Activated CD8-positive, alpha-beta memory T cell treated with anti-CD3 and anti-CD28 coated beads, Interleukin-2, amount 50 U/mL, for 24 hours (primary cell): ENCODE data around the gene CCDC88B.
A peak's percentile ranks its signal among the peaks of the same experiment; 100 is the strongest.

ENCODE experiments used
- DNase-seq: peaks from one replicate; pipeline ENCODE4 v3.0.0-alpha.2; 2020; ENCODE audit errors: extremely low read depth

Gene CCDC88B, protein sequence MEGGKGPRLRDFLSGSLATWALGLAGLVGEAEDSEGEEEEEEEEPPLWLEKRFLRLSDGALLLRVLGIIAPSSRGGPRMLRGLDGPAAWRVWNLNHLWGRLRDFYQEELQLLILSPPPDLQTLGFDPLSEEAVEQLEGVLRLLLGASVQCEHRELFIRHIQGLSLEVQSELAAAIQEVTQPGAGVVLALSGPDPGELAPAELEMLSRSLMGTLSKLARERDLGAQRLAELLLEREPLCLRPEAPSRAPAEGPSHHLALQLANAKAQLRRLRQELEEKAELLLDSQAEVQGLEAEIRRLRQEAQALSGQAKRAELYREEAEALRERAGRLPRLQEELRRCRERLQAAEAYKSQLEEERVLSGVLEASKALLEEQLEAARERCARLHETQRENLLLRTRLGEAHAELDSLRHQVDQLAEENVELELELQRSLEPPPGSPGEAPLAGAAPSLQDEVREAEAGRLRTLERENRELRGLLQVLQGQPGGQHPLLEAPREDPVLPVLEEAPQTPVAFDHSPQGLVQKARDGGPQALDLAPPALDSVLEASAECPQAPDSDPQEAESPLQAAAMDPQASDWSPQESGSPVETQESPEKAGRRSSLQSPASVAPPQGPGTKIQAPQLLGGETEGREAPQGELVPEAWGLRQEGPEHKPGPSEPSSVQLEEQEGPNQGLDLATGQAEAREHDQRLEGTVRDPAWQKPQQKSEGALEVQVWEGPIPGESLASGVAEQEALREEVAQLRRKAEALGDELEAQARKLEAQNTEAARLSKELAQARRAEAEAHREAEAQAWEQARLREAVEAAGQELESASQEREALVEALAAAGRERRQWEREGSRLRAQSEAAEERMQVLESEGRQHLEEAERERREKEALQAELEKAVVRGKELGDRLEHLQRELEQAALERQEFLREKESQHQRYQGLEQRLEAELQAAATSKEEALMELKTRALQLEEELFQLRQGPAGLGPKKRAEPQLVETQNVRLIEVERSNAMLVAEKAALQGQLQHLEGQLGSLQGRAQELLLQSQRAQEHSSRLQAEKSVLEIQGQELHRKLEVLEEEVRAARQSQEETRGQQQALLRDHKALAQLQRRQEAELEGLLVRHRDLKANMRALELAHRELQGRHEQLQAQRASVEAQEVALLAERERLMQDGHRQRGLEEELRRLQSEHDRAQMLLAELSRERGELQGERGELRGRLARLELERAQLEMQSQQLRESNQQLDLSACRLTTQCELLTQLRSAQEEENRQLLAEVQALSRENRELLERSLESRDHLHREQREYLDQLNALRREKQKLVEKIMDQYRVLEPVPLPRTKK (N-terminal part only)

DNA sequence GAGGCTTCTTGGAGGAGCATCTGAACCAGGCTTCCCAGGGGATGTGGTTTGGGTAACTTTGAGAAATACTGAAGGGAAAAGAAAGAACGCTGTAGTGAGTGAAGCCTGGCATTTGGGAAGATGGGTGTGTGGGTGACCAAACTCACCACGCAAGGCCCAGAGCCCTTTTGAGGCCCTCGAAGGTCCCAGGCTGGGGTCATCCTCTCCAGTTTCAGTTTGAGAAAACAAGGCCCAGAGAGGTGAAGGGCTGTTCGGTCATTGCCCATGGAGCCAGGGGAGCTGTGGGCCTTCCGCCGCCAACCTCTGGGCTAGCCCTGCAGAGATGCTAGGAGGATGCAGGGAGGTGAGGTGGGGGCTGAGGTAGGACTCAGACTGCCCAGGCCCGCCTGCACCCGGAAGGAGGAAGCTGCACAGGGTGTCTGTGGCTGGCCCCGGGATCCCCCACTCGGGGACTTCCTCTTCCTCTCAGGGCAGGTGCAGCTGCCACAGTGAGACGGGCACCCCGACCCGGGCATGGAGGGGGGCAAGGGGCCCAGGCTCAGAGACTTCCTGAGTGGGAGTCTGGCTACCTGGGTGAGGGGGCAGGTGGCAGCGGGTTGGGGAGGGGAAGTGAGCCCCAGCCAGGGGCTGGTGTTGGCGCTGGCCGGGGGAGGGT is at the start of gene CCDC88B:
CCDC88B (plus strand) TSS at position 451 of the 655 bp plus-strand sequence; CDS start at position 514, 63 bp downstream.
- DNase-seq, result peak; percentile 60

DNA sequence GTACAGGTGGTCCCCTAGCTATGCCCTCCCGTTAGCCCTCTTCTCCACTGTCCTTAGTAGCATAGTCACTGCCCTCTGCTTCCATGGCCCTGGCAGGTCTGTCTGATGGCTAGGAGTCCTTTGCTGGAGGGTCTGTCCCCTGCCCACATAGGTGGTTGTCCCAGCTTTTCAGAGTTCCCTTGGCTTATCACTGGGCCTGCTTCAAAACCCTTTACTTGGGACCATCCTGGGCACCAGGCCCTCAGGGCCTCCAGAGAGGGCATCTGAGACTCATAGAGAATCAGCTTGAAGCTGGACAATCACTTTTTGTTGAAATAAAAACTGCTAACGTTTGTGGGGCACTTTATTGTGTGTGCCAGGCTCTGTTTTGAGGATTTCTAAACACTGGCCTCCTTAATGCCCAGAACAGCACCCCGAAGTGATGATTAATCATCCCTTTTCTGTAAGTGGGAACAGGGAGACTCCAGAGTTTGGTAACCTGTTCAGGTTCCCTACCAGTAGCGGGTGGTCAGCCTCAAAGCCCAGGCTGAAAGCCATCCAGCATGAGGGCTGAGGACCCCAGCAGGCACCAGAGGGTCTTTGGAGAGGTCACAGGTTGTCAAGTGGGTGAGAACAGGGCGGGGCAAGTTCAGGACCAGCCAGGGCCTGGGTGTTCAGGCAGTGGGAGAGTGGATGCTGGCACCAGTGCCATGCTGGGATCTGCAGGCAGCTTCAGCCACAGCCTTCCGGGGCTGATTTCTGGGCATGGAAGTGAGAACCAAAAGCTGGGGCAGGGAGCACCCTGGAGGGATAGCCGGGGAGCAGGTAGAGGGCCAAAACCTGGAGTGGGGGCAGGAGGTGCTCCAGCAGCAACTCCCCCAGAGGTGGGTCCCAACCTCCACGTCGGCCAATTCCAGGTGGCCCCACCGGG is 49.4 kb upstream of the CCDC88B start:
- DNase-seq, result no peak

DNA sequence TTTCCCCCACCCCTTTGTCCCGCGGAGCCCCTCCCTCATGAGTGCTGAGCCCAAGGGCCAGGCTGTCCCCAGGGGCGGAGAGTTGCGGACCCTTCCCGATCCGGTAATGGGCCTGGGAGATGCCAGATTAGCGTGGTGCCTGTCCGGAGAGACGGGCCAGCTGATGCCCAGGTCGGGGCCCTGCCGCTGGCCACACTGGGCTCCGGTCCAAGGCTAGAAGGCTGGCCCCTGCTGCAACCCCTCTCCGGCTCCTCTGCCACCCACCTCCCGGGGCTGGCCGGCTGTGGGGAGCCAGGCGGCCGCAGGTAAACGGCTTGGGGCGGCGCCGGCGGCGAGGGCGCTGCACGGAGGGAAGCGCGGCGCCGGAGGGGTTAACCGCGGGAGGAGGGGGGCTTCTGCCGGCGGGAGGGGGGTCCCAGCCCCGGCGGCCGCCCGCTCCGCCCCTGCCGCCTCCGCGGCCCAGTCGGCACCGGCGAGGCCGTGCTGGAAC is 48.7 kb upstream of the CCDC88B start, which contains the start of gene KCNK4:
KCNK4 (plus strand) TSS at position 41 of the 490 bp plus-strand sequence. CDS start 1,717 bp downstream, outside the sequence.
- DNase-seq, result no peak

DNA sequence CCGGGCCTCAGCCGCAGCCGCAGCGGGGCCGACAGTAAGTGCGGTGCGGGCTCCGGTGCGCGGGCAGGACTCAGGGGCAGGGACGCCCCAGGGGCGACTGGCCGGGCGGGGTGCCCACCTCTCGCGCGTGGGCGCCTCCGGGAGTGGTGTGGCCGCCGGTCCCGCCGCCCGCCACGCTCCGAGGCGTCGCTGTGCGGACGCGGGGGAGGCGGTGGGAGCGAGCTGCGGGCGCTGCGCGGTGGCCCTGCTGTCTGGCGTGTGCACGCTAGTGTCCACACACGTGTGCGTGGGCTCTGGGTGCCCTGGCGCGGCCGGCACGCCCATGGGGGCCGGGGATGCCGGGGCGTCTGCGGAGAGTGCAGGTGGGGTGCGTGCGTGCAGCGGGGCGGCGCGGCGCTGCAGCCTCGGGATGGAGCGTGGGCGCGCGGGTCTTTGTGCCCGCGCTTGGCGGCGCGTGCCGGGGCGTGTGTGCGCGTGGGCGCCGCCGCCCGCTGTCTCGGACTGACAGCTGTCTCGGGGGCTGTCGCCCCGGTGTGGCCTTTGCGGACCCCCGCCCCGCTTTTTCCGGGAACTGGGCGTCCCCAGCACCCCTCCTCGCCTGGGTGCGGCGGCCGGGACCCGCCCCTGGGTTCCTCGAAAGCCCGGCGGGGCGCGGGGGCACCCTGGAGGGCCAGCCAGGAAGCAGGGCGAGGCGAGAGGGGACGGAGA is 48.1 kb upstream of the CCDC88B start:
- no peak for DNase-seq

DNA sequence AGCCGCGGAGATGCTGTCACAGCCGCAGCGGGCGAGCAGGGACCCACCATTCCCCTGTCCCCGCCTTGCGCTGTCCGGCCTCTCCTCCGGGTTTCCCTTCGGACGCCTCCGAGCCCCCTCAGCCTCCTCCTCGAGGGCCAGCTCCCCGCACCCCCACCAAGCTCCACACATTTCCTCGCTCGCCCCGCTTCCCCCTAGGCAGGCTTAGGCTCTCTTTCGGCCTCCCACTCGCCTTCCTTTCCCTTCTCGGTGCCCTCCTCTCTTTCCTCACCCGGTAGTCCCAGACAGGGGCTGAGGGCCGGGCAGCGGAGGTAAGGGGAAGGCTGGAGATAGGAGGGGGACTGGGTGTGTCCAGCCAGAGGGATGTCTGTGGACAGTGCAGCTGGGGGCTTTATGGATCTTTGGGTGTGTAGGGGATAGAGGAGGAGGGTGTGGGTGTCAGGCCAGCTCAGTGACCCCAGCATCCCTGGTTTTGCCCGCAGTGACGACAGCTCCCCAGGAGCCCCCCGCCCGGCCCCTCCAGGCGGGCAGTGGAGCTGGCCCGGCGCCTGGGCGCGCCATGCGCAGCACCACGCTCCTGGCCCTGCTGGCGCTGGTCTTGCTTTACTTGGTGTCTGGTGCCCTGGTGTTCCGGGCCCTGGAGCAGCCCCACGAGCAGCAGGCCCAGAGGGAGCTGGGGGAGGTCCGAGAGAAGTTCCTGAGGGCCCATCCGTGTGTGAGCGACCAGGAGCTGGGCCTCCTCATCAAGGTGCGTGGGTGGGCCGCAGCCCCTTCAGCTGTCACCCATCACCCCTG is 47.3 kb upstream of the CCDC88B start:
- DNase-seq, result no peak

DNA sequence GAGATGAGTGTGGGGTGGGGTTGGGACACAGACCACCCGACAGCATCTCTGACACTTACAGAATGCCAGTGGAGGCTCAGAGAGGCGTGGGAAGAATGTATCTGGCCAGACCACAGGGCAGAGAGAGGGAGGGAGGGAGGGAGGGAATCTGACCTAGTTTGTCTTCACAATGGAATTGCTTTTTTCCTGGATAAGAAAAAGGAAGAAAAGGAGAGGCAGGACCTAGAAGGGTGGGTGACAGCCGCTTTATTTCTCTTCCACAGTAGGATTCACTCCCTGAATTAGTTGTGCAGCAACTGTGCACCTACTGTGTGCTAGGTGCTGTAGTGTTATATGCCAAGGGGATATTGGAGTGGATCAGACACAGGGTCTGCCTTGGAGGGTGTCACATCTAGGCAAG is 45.2 kb upstream of the CCDC88B start:
- no peak for DNase-seq

DNA sequence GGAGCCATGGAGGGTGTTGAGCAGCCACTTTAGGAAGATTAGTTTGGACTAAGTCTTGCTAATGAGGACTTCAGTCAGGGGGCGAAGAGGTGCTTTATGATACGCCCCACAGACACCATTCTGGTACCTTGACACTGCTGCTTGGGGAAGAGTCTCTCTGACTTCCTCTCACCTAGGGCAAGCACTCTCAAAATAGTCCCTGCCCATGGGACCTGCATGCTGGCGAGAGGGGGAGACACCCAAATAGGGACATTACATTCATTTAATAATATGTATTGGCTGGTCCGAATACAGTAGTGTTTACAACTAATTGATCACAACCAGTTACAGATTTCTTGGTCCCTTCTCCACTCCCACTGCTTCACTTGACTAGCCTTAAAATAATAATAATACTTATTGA is 44.2 kb upstream of the CCDC88B start:
- DNase-seq, result no peak

DNA sequence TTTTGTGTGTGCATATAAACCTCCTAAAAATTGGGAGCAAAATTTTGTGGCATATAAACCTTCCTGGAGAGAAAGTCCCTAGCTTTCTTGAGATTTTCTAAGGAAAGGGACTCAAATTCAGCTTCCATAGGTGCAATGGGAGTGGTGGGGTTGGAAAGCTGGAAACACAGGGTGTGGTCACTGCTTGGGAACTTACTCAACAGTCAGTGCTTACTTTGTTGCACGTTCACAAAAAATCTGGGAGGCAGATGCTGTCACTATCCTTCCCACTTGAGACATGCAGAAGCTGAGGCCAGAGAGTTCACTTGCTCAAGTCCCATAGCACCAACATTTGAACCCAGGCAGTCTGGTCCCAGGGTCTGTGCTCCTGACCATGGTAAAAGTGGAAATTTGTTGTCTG is 43.8 kb upstream of the CCDC88B start:
- no peak for DNase-seq

DNA sequence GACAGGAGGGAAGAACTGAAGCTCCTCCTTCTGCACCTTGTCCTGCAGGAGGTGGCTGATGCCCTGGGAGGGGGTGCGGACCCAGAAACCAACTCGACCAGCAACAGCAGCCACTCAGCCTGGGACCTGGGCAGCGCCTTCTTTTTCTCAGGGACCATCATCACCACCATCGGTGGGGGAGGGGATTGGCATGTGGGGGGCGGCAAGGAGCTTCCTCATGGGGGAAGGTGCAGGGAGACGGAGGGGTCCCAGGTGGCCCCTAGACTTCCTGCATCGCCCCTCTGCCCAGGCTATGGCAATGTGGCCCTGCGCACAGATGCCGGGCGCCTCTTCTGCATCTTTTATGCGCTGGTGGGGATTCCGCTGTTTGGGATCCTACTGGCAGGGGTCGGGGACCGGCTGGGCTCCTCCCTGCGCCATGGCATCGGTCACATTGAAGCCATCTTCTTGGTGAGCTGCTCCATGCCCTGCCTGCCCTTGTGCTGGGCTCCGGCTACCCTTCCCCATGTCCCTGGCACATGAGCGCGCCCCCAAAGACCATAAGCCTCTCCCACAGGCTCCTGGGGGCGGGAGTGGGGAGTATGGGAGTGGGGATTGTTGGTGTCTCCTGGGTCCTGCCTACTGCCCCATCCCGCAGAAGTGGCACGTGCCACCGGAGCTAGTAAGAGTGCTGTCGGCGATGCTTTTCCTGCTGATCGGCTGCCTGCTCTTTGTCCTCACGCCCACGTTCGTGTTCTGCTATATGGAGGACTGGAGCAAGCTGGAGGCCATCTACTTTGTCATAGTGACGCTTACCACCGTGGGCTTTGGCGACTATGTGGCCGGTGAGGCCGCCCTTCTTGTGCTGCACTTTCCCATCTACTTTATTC is 42.9 kb upstream of the CCDC88B start:
- no peak for DNase-seq

DNA sequence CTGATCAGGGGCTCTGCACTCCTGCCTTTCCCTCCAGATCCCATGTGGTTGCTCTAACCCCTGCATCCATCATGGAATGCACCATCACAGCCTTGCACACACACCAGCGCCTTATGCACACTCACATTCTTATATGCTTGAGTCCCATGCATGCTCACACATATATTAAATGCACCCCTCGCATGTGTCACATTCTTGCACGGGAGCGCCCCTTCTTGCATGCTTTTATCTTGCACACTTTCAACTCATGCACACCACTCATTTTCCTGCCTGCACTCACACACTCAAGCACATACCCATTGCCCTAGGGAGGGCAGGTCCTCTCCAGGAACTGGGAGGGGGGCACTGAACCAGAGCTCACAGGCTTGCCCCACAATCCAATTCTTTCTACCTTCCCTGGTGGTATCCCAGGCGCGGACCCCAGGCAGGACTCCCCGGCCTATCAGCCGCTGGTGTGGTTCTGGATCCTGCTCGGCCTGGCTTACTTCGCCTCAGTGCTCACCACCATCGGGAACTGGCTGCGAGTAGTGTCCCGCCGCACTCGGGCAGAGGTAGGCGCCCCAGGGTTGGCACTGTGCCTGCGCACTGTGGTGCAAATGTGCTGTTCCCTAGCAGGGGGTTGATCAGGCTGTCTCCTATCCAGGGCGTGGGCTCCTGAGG is 42.2 kb upstream of the CCDC88B start:
- no peak for DNase-seq

DNA sequence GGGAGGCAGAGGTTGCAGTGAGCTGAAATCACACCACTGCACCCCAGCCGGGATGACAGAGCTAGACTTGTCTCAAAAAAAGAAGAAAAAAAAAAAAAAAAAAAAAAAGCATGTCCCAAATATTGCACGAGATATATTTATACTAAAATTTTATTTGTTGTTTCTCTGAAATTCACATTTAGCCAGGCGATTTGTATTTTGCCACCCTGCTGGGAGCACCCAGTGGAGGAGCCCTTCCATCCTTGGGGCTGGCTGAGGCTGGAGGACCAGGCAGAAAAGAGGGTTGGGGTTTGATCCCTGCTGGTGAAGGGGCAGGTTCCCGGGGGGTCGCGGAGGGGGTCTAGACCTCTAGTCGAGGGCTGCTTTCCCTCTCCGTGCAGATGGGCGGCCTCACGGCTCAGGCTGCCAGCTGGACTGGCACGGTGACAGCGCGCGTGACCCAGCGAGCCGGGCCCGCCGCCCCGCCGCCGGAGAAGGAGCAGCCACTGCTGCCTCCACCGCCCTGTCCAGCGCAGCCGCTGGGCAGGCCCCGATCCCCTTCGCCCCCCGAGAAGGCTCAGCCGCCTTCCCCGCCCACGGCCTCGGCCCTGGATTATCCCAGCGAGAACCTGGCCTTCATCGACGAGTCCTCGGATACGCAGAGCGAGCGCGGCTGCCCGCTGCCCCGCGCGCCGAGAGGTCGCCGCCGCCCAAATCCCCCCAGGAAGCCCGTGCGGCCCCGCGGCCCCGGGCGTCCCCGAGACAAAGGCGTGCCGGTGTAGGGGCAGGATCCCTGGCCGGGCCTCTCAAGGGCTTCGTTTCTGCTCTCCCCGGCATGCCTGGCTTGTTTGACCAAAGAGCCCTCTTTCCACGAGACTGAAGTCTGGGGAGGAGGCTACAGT is 40.8 kb upstream of the CCDC88B start:
- no peak for DNase-seq

DNA sequence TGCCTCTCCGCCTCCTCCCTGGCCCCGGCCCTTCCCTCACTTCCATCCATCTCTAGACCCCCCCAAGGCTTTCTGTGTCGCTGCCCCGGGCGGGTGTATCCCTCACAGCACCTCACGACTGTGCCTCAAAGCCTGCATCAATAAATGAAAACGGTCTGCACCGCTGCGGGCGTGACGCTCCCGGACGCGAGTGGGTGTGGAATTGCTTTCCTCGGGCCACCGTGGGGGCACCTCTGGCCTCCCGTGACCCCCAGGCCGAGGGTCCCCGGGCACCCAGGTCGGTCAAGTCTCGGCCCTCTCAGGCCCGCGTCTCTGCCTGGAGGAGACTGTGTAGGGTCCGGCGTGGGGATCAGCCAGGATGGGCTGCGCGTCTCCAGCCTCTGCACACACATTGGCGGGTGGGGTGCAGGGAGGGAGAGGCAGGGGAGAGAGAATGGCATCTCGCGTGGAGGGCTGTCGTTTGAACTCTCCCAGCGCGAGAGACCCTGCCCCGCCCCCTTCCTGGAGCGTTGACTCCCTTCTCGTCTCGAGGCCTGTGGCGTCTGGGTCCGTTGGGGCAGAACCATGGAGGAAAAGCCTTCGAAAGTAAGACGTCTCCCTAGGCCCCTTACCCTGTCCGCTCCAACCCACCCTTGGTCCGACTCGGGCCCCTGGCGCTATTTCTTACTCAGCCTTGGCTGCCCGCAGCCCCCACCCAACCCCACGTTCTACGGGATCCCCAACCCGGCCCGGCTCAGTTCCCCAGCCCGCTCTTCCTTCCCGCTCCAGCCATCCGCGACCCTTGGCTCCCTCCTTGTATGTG is 40.0 kb upstream of the CCDC88B start, which contains the start of gene CATSPERZ:
CATSPERZ (plus strand) TSS at position 512 of the 802 bp plus-strand sequence; CDS start at position 565, 53 bp downstream.
- DNase-seq, result no peak

DNA sequence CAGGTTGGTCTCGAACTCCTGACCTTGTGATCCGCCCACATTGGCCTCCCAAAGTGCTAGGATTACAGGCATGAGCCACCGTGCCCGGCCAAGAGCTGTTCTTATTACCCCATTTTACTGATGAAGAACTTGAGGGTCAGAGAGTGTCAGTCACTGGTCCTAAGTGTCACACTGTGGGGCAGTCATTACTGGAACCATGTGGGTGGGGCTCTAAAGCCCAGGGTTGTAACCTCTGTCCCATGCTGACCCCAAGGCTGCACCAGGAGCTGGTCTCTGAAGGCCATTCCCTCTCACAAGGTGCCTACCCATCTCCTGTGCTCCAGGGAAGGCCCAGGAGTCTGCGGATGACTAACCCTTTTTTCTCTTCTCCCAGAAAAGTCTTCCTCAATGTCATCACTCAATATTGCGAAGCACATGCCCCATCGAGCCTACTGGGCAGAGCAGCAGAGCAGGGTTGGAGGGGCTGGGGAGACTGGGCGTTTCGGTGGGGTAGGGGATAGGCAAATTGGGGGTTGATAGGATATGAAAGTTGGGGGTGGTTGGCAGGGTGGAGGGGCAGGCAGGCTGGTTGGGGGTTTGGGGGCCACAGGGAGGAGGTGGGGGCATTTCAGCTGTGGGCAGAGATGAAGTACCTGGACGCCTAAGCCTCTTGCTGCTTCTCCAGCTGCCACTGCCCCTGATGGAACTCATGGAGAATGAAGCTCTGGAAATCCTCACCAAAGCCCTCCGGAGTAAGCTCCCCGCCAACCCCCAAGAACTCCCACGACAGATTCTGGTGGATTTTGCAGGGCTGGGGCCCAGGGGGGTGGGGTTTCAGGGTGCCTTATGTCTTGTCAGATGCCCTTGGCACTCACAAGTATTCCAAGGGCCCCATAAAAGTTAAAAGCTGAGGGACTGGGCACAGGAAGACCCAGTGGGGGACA is 36.6 kb upstream of the CCDC88B start:
- no peak for DNase-seq

DNA sequence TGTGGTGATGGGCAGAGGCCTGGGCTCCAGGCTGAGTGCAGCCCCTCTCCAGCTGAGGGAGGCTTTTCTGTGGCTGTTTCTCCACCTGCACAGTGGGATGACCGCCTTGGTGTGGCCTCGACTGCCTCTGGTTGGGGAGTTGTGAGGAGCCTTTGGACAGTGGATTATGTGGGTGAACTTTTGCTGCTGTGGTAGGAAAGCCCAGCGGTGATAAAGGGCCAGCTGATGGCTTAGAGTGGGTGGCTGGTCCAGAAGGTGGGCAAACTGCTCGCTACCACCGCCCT is 36.0 kb upstream of the CCDC88B start:
- DNase-seq, result no peak
